Activated naive CD8-positive, alpha-beta T cell treated with anti-CD3 and anti-CD28 coated beads, Interleukin-2, amount 50 U/mL, for 24 hours (primary cell): ENCODE data around the gene ZNF488.
"Not testable (repeated sequence)": the region's sequence is repeated elsewhere in the genome, so short reads cannot be mapped to it uniquely, and the experiment has no call there.

Experiments used
- ATAC-seq: fragments of 150-1000 bp; cut with Tn5 transposase; one replicate; pipeline ENCODE4 v1.10.0; 2021
- DNase-seq: peaks from one replicate; pipeline ENCODE4 v3.0.0; 2021
- H3K27ac Mint-ChIP-seq: one replicate; pipeline ENCODE4 v1.8.0; 2021; ENCODE audit warnings: mild to moderate bottlenecking, mixed read lengths
- H3K27me3 Mint-ChIP-seq: one replicate; pipeline ENCODE4 v1.8.0; 2021; ENCODE audit warnings: mixed read lengths
- H3K36me3 Mint-ChIP-seq: one replicate; pipeline ENCODE4 v1.8.0; 2021; ENCODE audit warnings: low read depth, mixed read lengths
- H3K4me1 Mint-ChIP-seq: one replicate; pipeline ENCODE4 v1.8.0; 2021; ENCODE audit warnings: mixed read lengths
- H3K4me3 Mint-ChIP-seq: one replicate; pipeline ENCODE4 v1.8.0; 2021; ENCODE audit warnings: mild to moderate bottlenecking, moderate library complexity, mixed read lengths
- H3K9me3 Mint-ChIP-seq: one replicate; pipeline ENCODE4 v1.8.0; 2021; ENCODE audit warnings: mixed read lengths

ZNF488 gene, protein sequence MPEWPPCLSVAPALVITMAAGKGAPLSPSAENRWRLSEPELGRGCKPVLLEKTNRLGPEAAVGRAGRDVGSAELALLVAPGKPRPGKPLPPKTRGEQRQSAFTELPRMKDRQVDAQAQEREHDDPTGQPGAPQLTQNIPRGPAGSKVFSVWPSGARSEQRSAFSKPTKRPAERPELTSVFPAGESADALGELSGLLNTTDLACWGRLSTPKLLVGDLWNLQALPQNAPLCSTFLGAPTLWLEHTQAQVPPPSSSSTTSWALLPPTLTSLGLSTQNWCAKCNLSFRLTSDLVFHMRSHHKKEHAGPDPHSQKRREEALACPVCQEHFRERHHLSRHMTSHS

DNA sequence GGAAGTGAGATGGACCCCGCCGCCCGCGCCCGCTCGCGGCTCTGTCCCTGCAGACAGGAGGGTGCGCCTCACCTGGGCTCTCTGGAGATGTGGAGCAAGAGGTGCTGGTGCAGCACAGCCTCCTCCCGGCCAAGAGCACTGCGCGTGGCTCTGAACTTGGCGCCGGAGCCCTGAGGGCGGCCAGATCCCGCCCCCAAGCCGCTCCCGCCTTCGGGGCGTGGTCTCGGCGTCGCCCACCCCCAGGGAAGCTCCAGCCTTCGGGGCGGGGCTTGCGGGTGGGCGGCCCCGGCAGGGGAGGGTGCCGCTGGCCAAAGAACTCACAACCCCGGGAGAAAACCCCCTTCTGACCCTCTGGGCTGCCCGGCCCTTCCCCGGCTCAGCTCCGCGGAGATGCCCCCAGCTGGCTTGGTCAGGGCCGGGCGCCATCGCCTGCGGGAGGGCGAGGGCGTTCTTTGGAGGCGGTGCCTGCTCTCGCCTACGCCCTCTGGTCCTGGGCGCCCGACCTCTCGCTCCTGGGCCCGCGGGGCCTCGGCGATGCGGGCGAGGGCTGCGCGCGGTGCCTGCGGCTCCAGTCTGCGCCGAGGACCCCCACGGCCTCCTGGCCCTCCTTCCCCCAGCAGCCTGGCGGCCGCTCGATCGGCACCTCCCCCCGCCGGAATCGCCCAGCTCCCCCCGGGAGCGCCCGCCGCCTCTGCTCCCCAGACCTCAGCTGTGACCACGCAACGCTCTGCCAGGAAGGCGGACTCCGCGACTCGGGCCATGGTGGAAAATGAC, at the start of gene ZNF488:
Gene ZNF488, minus strand, starts transcription at position 146 of the 774 bp plus-strand sequence. CDS start 15,464 bp downstream, outside the sequence.
- peak; percentile 80 for DNase-seq
- Mint-ChIP-seq H3K27me3 (peaks cover 53% of the 10 kb centered on the region), H3K9me3 (peaks cover 13% of the 10 kb centered on the region), H3K27ac (no peak within 1 kb of the TSS), H3K4me3 (peak within 1 kb of the TSS; percentile 80), H3K4me1 (peaks cover 6% of the 10 kb centered on the region), H3K36me3 (peaks cover 2% of the 10 kb centered on the region)
- ATAC-seq = peak; percentile 87

DNA sequence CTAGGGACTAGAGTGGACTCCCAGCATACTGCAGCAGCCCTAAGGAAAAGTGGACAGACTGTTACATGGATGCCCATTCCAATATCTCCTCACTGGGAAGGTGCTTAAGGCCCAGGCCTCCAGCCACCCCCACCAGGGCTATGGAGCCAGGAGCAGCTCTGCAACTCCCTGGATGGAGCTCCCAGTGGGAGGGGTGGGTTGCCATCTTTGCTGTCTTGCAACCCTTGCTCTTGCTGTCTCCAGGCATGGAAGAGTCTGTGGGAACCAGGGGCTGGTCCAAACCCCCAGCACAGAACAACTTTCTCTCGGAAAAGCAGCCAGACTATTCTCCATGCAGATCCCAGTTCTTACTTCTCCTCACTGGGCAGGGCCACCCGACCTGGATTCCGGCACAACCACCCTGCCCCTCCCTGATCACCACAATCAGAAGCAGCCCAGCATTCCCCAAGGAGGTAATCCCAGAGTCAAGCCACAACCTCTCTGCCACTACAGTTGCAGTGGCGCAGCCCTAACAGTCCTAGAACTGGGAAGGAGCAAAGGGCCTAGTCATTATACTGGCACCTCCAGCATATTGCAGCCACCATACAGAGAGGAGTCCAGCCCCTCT, 41.8 kb upstream of the ZNF488 start:
- ATAC-seq (no peak), DNase-seq (no peak)
- no peak overlapping the region for H3K27ac Mint-ChIP-seq
- no peaks in the 10 kb centered on the region for H3K36me3 Mint-ChIP-seq
- no peaks in the 10 kb centered on the region for H3K9me3 Mint-ChIP-seq
- peaks cover 12% of the 10 kb centered on the region for H3K27me3 Mint-ChIP-seq
- no peak overlapping the region for H3K4me3 Mint-ChIP-seq
- H3K4me1 Mint-ChIP-seq = no peaks in the 10 kb centered on the region

DNA sequence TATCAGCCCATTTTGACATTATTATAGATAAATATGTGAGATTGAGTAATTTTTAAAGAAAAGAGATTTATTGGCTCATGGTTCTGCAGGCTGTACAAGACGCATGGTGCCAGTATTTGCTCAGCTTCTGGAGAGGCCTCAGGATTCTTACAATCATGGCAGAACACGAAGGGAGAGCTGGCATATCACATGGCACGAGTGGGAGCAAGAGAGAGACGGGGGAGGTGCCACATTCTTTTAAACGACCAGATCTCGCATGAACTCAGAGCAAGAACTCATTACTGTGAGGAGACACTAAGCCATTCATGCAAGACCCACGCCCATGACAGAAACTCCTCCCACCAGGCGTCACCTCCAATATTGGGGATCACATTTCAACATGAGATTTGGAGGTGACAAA, 40.1 kb upstream of the ZNF488 start:
- H3K4me3 Mint-ChIP-seq = no peak overlapping the region
- H3K27me3 Mint-ChIP-seq = peaks cover 4% of the 10 kb centered on the region
- no peaks in the 10 kb centered on the region for H3K36me3 Mint-ChIP-seq
- ATAC-seq (no peak), DNase-seq (no peak)
- H3K4me1 Mint-ChIP-seq = no peaks in the 10 kb centered on the region
- H3K9me3 Mint-ChIP-seq = no peaks in the 10 kb centered on the region
- no peak overlapping the region for H3K27ac Mint-ChIP-seq

DNA sequence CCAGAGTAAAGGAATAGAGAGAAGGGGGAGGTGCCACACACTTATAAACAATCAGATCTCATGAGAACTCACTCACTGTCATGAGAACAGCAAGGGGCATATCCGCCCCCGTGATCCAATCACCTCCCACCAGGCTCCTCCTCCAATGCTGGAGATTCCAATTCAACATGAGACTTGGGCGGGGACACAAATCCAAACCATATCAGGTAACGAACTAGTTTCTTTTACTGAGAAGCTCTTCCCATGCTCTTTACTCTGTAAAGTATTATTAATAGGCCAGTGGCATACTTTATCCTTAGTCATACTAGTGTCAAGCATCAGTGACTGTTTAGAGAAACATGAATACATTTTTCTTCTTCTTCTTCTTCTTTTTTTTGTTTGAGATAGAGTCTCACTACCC, 39.4 kb upstream of the ZNF488 start:
- no peak overlapping the region for H3K27ac Mint-ChIP-seq
- no peaks in the 10 kb centered on the region for H3K27me3 Mint-ChIP-seq
- DNase-seq (no peak), ATAC-seq (no peak)
- H3K9me3 Mint-ChIP-seq = no peaks in the 10 kb centered on the region
- no peaks in the 10 kb centered on the region for H3K4me1 Mint-ChIP-seq
- H3K36me3 Mint-ChIP-seq = no peaks in the 10 kb centered on the region
- H3K4me3 Mint-ChIP-seq = no peak overlapping the region

DNA sequence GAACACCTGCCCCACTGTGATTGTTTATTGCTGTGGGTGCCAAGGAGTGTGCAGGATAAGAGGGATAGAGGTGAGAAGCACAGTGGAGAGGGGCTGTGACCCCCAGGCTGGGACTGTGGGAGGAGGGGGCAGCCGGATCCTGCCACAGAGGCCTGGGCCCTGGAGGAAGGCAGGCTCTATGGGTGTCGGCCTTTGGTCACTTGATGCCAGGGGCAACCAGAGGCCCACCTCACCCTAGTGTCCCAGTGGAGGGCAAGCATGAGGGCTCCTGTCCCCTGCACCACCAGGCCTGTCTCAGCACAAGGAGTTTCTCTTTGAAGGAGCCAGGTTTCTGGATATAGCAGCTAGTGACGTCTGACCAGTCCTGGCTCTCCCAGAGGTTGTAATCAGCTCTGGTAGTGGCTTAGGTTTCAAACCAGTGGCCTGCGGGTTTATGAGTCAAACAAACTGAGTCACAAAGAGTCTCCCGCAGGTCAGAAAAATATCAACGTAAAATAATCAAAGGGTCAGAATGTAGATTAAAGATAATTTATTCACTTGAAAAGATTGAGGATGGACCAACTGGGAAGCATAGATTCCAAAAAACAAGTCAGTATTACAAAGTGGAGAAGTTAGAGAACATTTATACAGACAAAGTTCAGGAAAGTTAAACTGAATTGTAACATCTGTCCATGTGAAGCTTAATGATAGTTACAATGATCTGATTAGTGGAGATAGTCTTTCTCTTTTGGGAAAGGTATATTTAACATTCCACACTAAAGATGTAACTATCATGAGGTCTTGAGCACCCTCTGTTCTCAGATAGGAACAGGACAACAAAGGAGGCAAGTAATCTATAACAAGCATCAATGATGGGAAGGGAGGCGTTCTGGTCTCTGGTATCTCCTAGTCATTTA, 37.2 kb upstream of the ZNF488 start:
- H3K27me3 Mint-ChIP-seq = no peaks in the 10 kb centered on the region
- H3K4me3 Mint-ChIP-seq = no peak overlapping the region
- no peaks in the 10 kb centered on the region for H3K4me1 Mint-ChIP-seq
- DNase-seq (no peak), ATAC-seq (no peak)
- H3K9me3 Mint-ChIP-seq = no peaks in the 10 kb centered on the region
- H3K27ac Mint-ChIP-seq = no peak overlapping the region
- H3K36me3 Mint-ChIP-seq = no peaks in the 10 kb centered on the region

DNA sequence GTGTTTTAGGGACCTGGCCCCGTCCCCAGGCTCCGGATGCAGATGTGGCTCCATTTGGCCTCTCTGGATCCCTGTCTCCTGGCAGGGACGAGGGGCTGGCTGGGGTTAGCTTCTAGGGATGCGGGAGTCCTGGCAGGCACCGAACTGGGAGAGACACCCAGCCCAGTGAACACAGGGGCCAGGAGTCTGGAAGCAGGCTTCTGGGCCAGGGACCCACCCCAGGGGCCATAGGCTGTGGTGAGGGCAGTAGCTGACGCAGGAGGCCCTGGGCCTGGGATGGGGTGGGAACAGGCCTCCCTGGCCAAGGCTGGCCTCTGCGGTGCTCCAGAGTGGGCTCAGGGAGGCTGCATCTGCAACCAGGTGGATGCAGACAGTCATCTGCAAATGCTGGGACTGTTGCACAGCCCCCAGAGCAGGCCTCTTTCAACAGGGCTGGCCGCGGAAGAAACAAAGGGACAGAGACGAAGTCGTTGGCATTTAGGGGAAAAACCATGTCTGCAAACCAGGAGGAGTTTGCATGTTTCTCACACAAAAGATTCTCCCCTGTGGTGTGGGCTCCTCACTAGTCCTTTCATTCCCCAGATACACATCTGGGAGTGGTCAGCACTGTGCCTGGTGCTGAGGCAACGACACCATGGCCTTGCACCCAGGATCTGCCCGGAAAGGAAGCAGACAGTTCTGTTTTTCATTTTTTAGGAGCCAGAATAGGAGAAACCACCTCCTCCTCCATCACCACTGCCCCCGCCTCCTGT, 36.4 kb upstream of the ZNF488 start:
- DNase-seq (no peak), ATAC-seq (no peak)
- H3K27ac Mint-ChIP-seq = no peak overlapping the region
- no peaks in the 10 kb centered on the region for H3K4me1 Mint-ChIP-seq
- no peaks in the 10 kb centered on the region for H3K9me3 Mint-ChIP-seq
- H3K36me3 Mint-ChIP-seq = no peaks in the 10 kb centered on the region
- H3K27me3 Mint-ChIP-seq = no peaks in the 10 kb centered on the region
- no peak overlapping the region for H3K4me3 Mint-ChIP-seq

DNA sequence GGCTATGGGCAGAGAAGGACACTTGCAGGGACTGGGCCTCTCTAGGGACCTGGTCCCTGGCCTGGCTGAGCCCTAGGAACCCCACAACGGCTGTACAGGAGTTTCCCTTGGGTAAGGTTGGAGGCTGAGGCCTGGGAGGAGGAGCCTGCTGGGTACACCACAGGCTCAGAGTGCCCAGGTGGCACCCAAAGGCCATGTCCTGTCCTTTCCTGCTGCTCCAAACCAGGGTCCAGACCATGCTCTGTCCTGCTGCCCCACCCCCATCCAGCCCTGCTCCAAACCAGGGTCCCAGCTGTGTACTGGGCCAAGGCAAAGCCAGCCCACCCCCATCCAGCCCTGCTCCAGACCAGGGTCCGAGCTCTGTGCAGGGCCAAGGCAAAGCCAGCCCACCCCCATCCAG, 35.3 kb upstream of the ZNF488 start:
- DNase-seq (no peak), ATAC-seq (no peak)
- no peaks in the 10 kb centered on the region for H3K36me3 Mint-ChIP-seq
- H3K9me3 Mint-ChIP-seq = no peaks in the 10 kb centered on the region
- no peaks in the 10 kb centered on the region for H3K27me3 Mint-ChIP-seq
- no peak overlapping the region for H3K27ac Mint-ChIP-seq
- H3K4me3 Mint-ChIP-seq = no peak overlapping the region
- H3K4me1 Mint-ChIP-seq = no peaks in the 10 kb centered on the region

DNA sequence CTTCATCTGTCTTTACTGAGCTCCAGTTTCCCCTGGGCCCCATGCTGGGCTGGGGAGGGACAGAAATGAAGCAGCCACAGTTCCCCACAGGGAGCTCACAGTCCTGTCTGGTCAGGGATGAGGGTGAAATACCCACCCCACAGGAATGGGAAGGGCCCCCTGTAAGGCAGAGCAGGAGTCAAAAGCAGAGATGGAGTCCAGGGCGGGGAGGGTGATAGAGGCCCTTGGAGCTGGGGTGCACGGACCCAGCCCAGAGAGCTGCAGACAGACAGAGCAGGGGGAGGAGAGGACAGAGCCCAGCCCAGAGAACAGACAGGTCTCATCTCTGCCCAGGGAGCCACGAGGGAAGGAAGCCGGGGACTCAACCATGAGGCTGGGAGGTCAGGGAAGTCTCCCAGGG, 34.9 kb upstream of the ZNF488 start:
- no peak for ATAC-seq
- no peaks in the 10 kb centered on the region for H3K36me3 Mint-ChIP-seq

DNA sequence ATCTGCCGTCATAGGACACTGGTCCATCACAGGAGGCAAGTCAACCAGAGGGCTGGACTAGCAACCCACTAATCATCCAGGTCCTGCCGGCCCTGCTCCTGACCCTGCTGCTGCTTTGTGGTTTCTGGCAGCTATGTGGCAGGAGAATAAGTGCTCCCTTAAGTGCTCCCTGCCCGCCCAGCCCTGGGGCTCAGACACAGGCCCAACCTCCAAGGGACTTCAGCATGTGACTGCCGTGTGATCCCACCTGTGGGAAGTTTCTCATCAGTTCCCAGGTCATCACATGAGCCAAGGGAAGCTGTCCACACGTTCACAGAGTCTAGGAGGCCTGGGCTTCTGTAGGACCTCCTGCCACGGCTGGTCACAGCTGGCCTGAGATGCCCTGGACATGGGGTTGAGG, 34.2 kb upstream of the ZNF488 start:
- ATAC-seq = no peak
- Mint-ChIP-seq H3K27ac (no peak overlapping the region), H3K4me3 (no peak overlapping the region), H3K36me3 (no peaks in the 10 kb centered on the region), H3K27me3 (no peaks in the 10 kb centered on the region), H3K4me1 (no peaks in the 10 kb centered on the region), H3K9me3 (no peaks in the 10 kb centered on the region)
- no peak for DNase-seq

More for the DNA sequence above, 34.9 kb upstream of the ZNF488 start:
- no peak overlapping the region for H3K4me3 Mint-ChIP-seq
- H3K27ac Mint-ChIP-seq = no peak overlapping the region
- no peaks in the 10 kb centered on the region for H3K27me3 Mint-ChIP-seq
- H3K4me1 Mint-ChIP-seq = no peaks in the 10 kb centered on the region
- H3K9me3 Mint-ChIP-seq = no peaks in the 10 kb centered on the region
- DNase-seq = no peak

DNA sequence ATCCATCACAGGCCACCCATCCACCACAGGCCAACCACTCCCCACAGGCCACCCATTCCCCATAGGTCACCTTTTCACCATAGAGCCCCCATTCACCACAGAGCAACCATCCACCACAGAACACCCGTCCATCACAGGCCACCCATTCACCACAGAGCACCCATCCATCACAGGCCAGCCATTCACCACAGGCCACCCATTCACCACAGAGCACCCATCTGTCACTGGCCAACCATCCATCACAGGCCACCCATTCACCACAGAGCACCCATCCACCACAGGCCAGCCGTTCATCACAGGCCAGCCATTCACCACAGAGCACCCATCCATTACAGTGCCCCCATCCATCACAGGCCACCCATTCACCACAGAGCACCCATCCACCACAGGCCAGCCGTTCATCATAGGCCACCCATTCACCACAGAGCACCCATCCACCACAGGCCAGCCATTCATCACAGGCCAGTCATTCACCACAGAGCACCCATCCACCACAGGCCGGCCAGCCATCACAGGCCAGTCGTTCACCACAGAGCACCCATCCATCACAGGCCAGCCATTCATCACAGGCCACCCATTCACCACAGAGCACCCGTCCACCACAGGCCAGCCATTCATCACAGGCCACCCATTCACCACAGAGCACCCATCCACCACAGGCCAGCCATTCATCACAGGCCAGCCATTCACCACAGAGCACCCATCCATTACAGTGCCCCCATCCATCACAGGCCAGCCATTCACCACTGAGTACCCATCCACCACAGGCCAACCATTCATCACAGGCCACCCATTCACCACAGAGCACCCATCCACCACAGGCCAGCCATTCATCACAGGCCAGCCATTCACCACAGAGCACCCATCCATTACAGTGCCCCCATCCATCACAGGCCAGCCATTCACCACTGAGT, 32.5 kb upstream of the ZNF488 start:
- not testable (repeated sequence) for H3K36me3 Mint-ChIP-seq, H3K4me3 Mint-ChIP-seq, H3K27ac Mint-ChIP-seq, ATAC-seq, H3K27me3 Mint-ChIP-seq, H3K4me1 Mint-ChIP-seq, DNase-seq, H3K9me3 Mint-ChIP-seq

DNA sequence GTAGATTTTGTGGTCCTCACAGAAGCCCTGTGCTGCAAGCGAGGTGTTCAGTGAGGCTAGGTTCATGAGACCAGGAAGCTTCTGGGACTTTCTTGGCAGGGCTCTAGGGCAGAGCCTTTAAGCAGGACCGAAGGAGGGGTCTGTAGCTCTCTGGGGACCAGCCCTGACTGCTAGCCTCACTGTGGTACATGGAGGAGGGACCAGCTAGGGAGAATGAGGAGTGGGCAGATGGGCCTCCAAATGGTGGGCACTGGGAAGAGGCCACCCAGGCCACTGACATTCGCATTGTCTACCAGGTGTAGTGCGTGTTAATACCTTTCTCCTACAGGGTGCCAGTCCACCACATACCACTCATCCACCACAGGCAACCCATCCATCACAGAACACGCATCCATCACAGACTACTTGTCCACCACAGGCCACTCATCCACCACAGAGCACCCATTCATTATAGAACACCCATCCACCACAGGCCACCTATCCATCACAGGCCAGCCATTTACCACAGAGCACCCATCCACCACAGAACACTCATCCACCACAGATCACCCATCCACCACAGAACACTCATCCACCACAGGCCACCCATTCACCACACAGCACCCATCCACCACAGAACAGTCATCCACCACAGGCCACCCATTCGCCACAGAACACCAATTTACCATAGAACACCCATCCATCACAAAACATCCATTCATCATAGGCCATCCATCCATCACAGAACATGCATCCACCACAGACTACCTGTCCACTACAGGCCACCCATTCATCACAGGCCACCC, 31.6 kb upstream of the ZNF488 start:
- DNase-seq (no peak), ATAC-seq (peak; percentile 52)
- no peaks in the 10 kb centered on the region for H3K27me3 Mint-ChIP-seq
- H3K4me3 Mint-ChIP-seq = no peak overlapping the region
- H3K4me1 Mint-ChIP-seq = no peaks in the 10 kb centered on the region
- H3K27ac Mint-ChIP-seq = no peak overlapping the region
- H3K9me3 Mint-ChIP-seq = no peaks in the 10 kb centered on the region
- H3K36me3 Mint-ChIP-seq = no peaks in the 10 kb centered on the region

DNA sequence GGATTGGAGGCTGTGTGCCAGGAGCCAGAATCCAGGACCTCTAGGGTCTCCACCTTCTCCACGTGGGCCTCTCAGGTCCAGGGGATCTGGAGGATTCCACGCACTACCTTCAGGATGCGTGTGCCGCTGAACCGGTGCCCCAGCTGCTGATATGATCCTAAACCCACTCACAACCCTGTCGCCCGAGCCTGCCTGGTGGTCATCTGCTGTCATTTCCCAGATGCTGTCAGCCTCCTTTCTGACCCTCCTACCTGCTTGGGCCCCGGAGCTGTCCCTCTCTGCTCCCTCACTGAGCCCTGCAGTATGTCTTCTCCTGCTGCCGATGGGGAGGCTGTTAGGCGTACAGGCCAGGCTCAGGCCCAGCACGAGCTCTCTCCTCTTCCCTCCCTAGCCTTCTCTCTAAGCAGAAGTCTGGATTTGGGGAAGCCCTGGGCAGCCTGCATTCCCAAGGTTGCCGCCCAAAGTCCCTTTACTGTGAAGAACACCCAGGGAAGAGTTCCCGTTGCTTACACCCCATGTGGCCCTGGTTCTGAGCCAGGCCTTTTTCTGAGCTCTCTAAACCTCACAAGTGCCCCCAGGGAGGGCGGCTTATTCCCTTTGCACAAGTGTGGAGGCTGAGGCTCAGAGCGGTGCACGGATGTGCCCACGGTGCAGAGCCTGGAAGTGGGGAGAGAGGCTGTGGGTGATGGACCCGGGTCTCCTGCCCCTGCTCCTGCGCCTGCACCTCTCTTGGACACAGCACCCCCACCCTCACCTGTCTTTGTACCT, 30.8 kb upstream of the ZNF488 start:
- DNase-seq (no peak), ATAC-seq (no peak)
- Mint-ChIP-seq H3K4me1 (no peaks in the 10 kb centered on the region), H3K27ac (no peak overlapping the region), H3K4me3 (no peak overlapping the region), H3K27me3 (no peaks in the 10 kb centered on the region), H3K9me3 (no peaks in the 10 kb centered on the region), H3K36me3 (no peaks in the 10 kb centered on the region)
